HG03108 (cell line): Measurements from ENCODE around the gene PLPPR3.
"Not testable (repeated sequence)": the region's sequence is repeated elsewhere in the genome, so short reads cannot be mapped to it uniquely, and the experiment has no call there.

Source experiments
- ATAC-seq: cut with Tn5 transposase; IDR thresholded peaks from one replicate; pipeline ENCODE4 v1.9.1; 2021; ENCODE audit warnings: moderate library complexity; ENCODE audit not compliant: unreplicated experiment

The PLPPR3 gene

DNA sequence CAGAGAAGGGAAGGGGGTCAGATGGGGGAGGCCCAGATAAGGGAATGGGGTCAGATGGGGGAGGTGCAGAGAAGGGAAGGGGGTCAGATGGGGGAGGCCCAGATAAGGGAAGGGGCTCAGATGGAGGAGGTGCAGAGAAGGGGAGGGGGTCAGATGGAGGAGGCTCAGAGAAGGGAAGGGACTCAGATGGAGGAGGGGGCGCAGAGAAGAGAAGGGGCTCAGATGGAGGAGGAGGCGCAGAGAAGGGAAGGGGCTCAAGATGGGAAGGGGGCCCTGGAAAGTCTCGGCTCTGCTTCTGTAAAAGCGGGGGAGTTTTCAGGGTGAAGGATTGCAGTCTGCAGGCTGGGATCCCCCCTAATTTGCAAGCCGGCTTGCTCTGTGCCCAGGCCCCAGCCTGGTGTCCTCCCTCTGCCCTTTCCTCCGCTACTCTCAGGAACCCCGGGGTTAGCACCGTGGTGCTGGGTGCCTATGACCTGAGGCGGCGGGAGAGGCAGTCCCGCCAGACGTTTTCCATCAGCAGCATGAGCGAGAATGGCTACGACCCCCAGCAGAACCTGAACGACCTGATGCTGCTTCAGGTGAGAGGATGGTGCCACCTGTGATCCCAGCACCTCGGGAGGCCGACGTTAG, 7.5 kb upstream of the PLPPR3 start:
- ATAC-seq: no peak

GRCh38 chr19:827710-828321, 6.1 kb upstream of the PLPPR3 start, which contains the start of gene AZU1:
AZU1 (plus strand) TSS chr19:827837; CDS start chr19:827847, 10 bp downstream.
- ATAC-seq: no peak

DNA sequence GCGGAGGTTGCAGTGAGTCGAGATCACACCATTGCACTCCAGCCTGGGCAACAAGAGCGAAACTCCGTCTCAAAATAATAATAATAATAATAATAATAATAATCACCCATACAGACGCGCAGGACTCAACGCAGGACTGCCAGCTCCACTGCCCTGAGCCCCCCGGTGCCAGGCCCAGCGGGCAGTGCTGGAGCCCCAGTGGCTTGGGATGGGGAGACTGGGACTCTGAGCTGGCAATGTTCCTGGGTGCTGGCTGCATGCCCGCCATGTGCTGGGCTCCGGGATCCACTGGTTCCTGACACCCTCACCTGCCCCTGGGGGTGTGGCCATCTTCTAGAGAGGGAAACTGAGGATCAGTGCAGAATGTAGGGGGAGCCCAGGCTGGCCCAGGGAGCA, 5.6 kb upstream of the PLPPR3 start:
- ATAC-seq: no peak

GRCh38 chr19:825897-826644, 4.3 kb upstream of the PLPPR3 start:
- ATAC-seq: no peak

GRCh38 chr19:824885-825284, 3.1 kb upstream of the PLPPR3 start:
- no peak for ATAC-seq

- ATAC-seq: no peak
Measured at GRCh38 chr19:823565-824121, 1.9 kb upstream of the PLPPR3 start.

DNA sequence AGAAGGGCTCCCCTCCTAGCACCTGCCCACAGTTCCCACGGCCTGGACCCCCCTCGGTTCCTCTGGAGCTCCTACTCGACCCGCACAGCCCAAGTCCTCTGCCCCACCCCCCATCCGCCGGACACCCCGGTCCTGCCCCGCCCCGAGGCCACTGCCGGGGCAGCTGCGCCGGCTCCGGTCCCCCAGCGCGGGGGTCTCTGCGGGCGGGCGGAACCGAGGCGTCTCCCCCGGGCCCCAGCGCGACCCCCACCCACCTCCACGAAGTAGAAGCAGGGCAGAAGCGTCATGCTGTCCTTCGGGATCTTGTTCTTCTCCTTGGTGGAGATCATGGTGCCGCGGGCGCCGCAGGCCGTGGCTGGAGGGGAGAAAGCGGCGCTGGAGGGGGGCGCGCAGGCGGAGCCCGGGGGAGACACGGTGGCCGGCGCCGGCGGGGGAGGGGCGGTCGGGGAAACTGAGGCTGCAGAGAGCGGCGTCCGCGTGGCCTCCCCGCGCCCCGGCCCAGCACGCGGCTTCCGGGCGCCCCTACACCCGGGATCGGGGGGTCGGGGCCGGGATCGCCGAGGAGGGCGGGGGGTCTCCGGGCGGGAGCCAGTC, 427 bp downstream of the PLPPR3 start:
- no peak for ATAC-seq

DNA sequence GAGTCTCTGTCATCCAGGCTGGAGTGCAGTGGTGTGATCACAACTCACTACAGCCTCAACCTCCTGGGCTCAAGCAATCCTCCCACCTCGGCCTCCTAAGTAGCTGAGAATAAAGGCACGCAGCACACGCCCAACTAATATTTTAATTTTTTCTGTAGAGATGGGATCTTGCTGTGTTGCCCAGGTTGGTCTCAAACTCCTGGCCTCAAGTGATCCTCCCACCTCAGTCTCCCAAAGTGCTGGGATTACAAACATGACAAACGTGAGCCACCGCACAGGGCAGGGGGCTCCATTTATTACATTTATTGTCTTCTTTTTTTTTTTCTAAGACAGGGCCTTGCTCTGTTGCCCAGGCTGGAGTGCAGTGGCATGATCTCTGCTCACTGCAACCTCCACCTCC, 1.5 kb downstream of the PLPPR3 start:
- ATAC-seq: not testable (repeated sequence)

- ATAC-seq: no peak
Measured at GRCh38 chr19:816500-816857, 5.3 kb downstream of the PLPPR3 start.

DNA sequence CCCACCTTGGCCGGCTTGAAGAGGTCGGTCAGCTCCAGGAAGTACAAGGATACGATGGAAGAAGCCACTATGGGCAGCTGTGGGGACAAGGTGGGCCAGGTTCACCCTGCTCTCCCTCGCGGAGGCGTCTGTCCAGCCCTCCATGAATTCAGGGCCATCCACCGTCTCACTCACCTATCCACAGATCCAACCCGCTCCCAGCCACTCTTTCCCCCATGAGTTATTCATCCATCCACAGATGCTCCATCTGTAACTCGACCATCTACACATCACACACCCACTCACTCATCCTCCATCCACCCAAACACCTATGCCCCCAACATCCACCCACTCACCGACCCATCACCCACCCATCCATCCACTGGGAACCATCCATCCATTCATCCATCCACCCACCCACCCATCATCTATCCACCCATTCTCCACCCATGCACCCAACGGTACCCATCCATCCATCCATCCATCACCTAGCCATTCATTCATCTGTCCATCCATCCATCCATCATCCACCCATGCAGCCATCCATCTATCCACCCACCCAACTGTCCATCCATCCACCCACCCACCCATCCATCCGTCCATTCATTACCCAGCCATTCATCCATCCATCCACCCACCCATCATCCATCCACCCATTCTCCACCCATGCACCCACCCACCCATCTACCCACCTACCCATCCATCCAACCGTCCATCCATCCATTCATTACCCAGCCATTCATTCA, 5.8 kb downstream of the PLPPR3 start:
- no peak for ATAC-seq

- ATAC-seq: no peak
Measured at GRCh38 chr19:815079-815774, 6.5 kb downstream of the PLPPR3 start.

DNA sequence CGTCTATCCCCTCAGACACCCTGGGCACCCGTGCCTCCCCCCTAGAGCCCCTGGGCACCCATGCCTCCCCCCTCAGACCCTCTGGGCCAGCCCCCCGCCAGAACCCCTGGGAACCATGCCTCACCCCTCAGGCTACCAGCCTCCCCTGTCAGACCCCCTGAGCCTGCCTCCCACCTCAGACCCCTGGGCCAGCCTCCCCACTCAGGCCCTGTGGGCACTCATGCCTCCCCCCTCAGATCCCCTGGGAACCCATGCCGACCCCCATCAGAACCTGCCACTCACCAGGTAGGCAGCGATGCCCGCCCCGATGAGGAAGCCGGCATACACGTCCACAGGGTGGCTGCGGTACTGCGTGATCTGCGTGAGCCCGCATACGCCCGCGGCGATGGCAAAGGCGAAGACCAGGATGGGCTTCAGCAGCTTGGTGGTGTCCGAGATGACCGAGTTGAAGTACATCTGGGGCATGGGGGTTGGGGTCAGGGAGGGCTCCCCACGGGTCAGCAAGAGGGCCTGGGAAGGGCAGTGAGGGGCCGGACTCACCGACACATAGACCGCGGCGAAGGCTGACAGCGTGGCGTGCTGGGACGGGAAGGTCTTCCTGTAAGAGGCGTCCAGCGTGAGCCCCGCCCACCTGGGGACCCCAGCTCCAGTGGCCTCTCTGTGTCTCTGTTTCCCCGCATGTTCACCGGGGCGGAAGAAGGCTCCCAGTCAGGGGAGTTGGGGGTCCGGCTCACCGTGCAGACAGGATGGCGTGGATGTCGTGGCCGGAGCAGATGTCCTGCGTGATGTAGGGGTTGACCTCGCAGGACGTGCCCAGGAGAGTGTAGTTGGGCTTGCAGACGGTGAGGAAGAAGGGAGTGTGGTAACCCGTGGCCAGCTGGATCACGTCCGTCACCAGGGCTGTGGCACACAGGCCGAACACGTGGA, 7.3 kb downstream of the PLPPR3 start:
- ATAC-seq: no peak

- no peak for ATAC-seq
Measured at GRCh38 chr19:813219-814151, 8.3 kb downstream of the PLPPR3 start.

- no peak for ATAC-seq
Measured at GRCh38 chr19:812747-813218, 9.0 kb downstream of the PLPPR3 start.

GRCh38 chr19:812049-812746, 9.6 kb downstream of the PLPPR3 start:
- ATAC-seq: no peak

- no peak for ATAC-seq
Measured at GRCh38 chr19:811506-812048, 10.2 kb downstream of the PLPPR3 start.

DNA sequence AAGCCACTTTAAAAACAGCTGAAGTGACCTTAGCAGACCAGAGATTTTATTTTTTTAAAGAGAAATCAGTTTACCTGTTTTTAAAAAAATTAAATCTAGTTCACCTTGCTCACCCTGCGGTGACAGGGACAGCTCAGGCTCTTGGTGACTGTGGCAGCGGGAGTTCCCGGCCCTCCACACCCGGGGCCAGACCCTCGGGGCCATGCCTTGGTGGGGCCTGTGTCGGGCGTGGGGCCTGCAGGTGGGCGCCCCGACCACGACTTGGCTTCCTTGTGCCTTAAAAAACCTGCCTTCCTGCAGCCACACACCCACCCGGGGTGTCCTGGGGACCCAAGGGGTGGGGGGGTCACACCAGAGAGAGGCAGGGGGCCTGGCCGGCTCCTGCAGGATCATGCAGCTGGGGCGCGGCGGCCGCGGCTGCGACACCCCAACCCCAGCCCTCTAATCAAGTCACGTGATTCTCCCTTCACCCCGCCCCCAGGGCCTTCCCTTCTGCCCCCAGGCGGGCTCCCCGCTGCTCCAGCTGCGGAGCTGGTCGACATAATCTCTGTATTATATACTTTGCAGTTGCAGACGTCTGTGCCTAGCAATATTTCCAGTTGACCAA, 10.8 kb downstream of the PLPPR3 start:
- ATAC-seq: no peak
